Measurements from ENCODE around the gene ARID3A.

DNA sequence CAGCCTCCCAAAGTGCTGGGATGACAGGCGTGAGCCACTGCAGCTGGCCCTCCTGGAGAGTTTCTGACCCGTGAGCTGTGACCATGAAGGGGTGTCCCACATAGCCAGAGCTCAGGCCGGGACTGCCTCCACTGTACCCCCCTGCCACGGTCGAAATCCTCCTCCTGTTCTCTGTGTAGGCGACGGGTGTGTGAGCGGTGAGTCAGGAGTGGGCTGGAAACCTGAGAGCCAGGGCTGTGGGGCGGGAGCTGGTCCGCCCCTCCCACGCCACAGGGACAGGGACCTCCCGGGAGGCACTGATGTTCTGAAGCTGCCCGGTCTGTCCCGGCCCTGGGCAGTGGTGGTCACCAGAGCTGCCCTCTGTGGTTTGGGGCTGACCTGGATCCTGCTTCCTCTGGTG, 62.2 kb downstream of the ARID3A start:
- TF ChIP-seq, protein P1, sequence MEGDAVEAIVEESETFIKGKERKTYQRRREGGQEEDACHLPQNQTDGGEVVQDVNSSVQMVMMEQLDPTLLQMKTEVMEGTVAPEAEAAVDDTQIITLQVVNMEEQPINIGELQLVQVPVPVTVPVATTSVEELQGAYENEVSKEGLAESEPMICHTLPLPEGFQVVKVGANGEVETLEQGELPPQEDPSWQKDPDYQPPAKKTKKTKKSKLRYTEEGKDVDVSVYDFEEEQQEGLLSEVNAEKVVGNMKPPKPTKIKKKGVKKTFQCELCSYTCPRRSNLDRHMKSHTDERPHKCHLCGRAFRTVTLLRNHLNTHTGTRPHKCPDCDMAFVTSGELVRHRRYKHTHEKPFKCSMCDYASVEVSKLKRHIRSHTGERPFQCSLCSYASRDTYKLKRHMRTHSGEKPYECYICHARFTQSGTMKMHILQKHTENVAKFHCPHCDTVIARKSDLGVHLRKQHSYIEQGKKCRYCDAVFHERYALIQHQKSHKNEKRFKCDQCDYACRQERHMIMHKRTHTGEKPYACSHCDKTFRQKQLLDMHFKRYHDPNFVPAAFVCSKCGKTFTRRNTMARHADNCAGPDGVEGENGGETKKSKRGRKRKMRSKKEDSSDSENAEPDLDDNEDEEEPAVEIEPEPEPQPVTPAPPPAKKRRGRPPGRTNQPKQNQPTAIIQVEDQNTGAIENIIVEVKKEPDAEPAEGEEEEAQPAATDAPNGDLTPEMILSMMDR (IDR thresholded peaks at IDR 0.05) = no peak
- TF ChIP-seq EP300 (IDR thresholded peaks at IDR 0.05) = no peak
- TF ChIP-seq POLR2A (IDR thresholded peaks at IDR 0.05) = no peak

All from sigmoid colon (tissue), 4 donors.